GF-D8 (cell line): ENCODE results near the gene MRPS6.

Source experiments
- DNase-seq: peaks from one replicate; lab custom pipeline; 2025; lab: John Stamatoyannopoulos, UW

The MRPS6 gene

DNA sequence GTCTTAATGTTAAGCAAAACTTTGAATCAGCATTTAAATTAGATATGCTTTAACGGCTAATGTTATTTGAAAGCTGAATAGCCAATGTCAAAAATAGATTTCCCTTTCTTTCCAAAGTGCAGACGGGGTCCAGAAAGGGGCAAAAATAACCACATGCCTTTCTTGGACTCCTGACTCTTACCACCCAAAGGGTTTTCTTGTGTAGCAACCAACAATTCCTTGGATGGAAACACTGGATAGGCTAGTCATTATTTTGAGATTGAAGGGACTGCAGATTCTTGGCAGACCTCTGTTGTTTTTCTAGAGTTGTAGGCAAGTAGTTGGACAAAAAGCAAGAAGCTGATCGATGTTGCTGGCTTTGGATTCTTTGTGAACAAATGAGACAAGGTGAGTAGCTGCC lies 107.0 kb downstream of the MRPS6 start:
- no peak for DNase-seq

- no peak for DNase-seq
Measured at GRCh38 chr21:34180826-34181359, 107.5 kb downstream of the MRPS6 start.

DNA sequence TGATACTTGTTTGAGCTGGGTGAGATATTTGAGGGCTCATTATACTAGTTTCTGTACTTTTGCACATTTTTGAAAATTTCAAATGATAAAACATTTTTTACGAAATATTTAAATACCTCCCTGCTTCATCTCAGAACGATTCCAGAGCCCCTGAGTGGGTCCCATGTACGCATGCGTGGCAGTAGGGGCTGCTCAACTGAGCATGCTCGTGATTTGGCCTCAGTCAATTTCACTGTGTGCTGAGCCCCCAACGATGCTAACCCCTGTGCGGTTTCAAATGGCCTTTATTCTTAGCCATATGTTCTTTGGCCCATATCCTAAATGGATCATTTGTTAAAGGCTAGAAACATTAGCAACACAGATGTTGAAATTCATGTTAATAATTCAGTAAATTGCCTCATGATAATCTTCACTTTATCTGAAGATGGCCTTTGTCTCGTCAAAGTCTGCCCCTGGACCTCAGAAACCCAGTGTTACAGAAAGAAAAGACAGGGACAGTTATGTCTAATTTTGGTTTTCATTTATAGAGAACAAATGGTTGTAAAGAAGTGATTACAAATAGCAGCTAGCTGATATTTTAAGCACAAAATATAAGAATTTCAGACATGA lies 108.2 kb downstream of the MRPS6 start:
- no peak for DNase-seq

DNA sequence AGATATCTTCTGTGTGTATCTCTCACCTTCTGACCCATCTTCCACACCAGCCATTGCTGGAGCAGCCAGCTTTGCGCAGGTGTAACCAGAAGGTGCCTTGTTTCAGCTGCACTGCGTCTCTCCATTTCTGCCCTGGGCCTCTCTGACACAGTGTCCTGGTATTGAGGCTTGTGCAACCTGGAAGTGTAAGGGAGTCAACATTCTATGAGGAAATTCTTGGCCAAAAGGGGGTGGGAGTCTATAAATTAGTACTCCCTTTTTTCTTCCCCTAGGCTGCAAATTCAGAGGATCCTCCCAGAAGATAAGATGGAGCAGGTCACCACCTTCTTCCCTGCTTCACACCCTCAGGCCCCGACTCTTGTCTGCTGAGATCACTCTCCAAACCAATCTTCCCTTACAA lies 109.1 kb downstream of the MRPS6 start:
- DNase-seq: no peak

- DNase-seq: no peak
Measured at GRCh38 chr21:34183331-34183928, 110.1 kb downstream of the MRPS6 start.

DNA sequence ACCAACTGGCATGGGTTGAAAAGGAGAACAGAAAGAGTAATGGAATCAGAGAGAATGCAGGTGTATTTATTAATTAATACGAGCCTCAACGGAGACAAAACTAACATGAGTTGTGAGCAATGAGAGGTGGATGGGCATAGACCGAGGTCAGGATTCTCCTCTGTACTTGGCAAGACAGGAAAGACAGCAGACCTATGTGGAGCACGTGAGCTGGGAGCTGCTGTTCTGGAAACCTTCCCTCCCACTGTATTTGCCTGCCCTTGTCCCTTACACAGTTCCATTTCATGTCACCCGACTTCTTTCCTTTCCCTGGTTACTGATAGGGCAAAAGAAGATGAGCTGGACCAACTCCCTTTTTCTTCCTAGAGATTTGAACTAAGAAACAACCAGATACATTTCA lies 110.9 kb downstream of the MRPS6 start:
- no peak for DNase-seq

- no peak for DNase-seq
Measured at GRCh38 chr21:34185026-34185750, 111.8 kb downstream of the MRPS6 start.

GRCh38 chr21:34186109-34186719 lies 112.8 kb downstream of the MRPS6 start:
- DNase-seq: no peak

DNA sequence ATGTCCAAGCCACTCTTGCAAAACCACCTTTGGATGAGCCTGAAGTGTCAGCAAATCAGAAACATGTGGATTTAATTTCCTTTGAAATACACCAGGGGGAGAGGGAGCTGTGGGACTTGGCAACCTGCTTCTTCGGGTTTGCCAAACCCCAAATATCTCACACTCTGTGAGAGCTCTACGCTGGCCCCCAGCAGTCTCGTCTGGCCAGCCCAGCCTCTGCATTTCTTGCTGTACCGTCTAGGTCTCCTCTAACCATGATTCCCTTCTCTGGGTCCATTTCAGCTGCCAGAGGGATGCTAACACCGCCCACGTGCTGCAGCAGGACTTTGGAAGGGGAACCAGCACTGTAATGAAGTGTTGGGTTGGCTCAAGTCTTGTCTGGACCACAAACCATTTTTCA lies 114.6 kb downstream of the MRPS6 start:
- no peak for DNase-seq

GRCh38 chr21:34189506-34189905 lies 116.1 kb downstream of the MRPS6 start:
- DNase-seq: peak; percentile 12

DNA sequence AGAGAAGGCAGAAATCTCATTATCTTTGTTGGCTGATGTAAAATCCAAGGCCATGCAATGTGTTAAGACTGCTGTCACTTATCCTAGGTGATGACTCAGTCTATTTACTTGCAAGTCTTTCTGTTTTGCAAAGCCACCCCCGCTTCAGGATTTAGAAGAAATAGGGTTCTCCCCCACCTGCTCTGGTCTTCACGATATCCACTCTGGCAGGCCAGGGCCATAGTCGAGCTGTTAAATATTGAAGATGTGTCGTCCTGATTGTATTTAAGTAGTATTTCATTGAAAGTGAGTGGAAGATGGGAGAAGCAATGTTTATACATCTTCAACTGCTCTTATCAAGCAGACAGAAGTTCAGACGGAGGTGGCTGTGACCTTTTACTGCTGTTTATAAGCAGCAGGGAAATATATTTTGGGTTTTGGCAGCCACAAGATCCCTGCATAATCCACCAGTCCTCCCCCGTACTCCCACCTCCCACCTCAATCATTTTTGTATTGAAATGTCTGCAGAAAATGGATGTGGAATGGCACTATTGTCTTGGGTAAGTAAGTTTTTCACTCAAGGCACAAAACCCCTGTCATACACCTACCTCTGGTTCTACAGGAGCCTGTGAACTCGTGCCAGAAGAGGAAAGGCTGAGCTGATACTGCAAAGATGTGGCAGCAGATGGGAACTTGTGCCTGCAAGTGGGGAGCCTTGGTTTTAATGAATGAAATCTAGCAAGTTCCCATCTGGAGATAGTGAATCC lies 117.4 kb downstream of the MRPS6 start:
- no peak for DNase-seq

GRCh38 chr21:34191876-34192275 lies 118.5 kb downstream of the MRPS6 start:
- no peak for DNase-seq
